HG03039 (cell line): ENCODE measurements around the gene FUT6.
"Not testable (repeated sequence)": the region's sequence is repeated elsewhere in the genome, so short reads cannot be mapped to it uniquely, and the experiment has no call there.

Experiments used
- ATAC-seq: cut with Tn5 transposase; IDR thresholded peaks from one replicate; pipeline ENCODE4 v1.9.1; 2021; ENCODE audit warnings: mild to moderate bottlenecking, moderate library complexity; ENCODE audit not compliant: unreplicated experiment

FUT6 gene

DNA sequence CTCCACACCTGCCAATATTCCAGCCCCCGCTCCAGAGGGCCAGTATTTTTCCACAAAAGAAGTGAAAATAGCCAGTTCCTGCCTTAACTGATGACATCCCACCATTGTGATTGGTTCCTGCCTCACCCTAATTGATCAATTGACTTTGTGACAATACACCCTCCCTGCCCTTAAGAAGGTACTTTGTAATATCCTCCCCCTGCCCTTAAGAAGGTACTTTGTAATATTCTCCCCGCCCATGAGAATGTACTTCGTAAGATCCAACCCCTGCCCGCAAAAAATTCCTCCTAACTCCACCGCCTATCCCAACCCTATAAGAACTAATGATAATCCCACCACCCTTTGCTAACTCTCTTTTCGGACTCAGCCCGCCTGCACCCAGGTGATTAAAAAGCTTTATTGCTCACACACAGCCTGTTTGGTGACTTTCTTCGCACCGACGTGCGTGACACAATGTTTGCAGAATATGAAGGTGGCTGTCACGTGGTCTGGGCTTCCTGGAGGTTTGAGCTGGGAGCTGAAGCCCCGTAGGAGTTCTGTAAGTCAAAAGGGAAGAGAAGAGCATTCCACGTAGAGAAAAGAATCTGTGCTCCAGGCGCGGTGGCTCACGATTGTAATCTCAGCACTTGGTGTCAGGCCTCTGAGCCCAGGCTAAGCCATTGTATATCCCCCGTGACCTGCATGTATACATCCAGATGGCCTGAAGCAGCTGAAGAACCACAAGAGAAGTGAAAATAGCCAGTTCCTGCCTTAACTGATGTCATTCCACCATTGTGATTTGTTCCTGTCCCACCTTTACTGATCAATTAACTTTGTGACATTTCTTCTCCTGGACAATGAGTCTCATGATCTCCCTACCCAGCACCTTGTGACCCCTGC, 17.9 kb upstream of the FUT6 start:
- no peak for ATAC-seq

- not testable (repeated sequence) for ATAC-seq
Measured at GRCh38 chr19:5855151-5855550, 15.6 kb upstream of the FUT6 start.

DNA sequence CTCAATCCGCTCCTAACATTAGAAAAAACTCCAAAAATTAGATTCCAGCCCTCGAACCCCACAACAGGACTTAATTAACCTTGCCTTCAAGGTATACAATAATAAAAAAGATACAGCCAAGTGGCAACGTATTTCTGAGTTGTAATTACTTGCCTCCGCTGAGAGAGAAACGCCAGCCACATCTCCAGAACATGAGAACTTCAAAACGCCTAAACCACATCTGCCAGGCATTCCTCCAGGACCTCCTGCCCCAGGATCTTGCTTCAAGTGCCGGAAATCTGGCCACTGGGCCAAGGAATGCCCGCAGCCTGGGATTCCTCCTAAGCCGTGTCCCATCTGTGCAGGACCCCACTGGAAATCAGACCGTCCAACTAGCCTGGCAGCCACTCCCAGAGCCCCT, 14.6 kb upstream of the FUT6 start:
- ATAC-seq, result not testable (repeated sequence)

GRCh38 chr19:5851302-5851701, 11.8 kb upstream of the FUT6 start, which contains the start of gene FUT3:
FUT3 (minus strand) TSS chr19:5851449.
- no peak for ATAC-seq

- no peak for ATAC-seq
Measured at GRCh38 chr19:5850743-5851293, 11.3 kb upstream of the FUT6 start.

DNA sequence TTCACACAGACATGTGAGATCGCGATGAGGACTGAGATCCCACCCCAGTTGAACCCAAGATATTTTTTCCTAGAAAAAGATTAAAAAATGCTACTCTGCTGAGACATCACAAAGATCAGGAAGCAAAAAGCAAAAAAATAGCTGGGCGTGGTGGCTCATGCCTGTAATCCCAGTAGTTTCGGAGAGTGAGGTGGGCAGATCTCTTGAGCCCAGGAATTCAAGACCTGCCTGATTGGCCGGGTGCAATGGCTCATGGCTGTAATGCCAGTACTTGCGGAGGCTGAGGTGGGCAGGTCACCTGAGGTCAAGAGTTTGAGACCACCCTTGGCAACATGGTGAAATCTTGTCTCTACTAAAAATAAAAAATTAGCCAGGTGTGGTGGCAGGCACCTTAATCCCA, 10.7 kb upstream of the FUT6 start:
- no peak for ATAC-seq

- ATAC-seq, result not testable (repeated sequence)
Measured at GRCh38 chr19:5848621-5849020, 9.1 kb upstream of the FUT6 start.

DNA sequence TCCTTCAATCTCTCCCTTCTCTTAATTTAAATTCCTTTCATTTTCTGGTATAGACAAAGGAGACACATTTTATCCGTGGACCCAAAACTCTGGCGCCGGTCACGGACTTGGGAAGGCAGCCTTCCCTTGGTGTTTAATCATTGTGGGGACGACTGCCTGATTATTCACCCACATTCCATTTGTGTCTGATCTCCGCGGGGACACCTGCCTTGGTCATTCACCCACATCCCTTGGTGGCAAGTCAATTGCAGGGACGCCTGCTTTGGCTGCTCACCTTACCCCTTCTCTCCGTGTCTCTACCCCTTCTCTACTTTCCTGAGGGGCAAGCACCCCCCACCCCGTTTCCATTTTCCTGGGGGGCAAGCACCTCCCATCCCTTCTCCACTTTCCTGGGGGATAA, 8.3 kb upstream of the FUT6 start:
- not testable (repeated sequence) for ATAC-seq

- ATAC-seq, result no peak
Measured at GRCh38 chr19:5844456-5845433, 5.2 kb upstream of the FUT6 start.

- ATAC-seq, result no peak
Measured at GRCh38 chr19:5843295-5843927, 3.9 kb upstream of the FUT6 start.

DNA sequence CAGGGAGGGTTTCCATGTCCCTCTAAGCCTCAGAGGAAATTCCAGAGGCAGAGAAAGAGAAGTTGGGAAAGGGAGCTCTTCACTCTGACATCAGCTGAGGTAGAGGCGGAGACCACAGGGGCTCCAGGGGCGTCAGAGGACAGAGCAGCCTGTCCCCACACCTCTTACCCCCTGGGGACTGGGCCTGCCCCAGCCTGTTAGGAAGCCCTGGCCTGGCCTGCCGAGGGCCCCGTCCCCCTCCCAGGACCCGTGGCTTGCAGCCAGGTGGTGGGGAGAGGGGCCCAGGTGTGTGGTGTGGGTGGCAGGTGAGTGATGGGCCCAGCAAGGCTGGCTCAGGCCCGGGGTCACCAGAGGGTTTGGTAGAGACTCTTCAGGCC, 2.2 kb upstream of the FUT6 start:
- not testable (repeated sequence) for ATAC-seq

DNA sequence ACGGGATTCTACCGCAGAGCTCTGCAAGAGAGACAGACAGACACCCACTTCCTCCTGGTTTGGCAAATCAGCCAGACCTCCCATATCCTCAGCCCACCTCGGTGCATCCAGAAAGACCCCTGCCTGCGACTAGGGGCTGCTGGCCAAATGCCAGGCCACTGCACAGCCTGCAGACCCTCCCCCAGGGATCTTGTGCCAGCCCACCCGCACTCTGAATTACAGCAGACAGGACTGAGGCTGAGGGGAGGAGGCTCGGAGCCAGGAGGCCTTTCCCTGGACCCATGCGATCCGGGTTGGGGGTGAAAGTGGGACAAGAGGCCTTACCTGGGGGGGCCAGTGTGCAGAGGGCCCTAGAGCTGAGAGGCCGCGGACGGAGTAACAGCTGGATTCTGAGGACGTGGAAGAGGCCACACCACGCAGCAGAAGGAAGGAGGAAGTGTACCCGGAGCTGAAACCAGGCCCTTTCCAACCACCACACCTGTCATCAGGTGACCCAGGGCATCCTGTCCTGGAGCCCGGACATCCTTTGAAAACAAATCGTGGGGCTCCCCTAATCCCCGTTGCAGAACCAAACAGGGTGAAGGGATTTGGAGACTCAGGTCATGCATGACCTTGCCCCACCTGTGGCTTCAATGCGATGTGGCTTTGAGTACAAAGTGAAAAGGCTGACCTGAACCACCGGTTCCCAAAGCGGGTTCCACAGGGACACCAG, 993 bp downstream of the FUT6 start:
- no peak for ATAC-seq

- no peak for ATAC-seq
Measured at GRCh38 chr19:5837761-5838352, 1.6 kb downstream of the FUT6 start.

GRCh38 chr19:5832527-5833216, 6.8 kb downstream of the FUT6 start:
- ATAC-seq, result no peak

- ATAC-seq, result no peak
Measured at GRCh38 chr19:5832061-5832460, 7.4 kb downstream of the FUT6 start.

DNA sequence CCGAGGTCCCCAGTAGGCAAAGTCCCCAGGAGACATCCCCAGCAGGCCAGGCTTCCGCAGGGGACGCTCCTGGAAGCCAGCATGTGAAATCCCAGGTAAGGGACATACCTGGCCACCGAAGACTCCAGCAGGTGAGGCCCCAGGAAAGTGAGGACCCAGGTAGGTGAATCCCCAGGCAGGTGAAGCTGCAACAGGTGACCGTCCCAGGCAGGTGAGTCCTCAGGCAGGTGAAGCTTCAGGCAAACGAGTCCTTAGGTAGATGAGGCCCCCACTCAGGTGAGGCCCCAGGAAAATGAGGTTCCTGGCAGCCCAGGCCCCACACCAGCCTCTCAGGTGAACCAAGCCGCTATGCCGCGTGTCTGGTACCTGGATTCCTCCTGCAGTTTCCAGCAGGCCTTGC, 8.3 kb downstream of the FUT6 start:
- no peak for ATAC-seq

DNA sequence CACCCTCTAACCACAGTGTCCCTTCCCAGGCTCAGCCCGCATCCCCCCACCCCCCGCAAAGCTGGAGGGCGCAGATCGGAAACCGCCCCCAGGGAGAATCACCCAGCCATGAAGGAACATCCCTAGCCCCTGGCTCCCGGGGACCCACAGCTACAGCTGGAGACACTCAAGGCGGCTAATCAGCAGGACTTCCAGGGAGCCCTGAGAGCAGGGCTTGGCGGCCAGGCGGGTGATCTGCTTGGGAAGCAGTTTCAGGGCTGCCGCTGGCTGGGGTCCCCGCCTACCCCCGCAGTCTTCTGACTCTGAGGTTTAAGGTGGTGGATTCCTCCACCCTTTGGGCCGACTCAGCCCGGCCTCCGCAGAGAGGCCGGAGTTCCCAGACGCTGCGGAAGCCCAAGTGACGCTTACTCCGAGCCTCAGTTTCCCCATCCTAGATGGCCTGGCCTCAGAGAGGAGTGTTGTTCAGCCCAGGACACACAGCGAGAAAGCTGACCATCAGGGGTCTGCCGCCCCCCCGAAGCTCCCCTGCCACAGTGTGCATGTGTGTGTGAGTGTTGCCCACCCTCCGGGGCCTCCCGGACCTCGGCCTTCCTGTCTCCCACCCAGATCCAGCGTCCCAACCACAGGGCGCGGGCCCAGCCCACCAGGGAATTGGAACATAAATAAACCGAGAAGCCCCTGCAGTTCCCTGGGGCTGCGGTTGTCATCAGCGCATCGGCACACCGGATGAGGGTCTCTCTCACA, 9.8 kb downstream of the FUT6 start:
- ATAC-seq, result no peak
